Measurements from ENCODE around the gene RPL32.

Gene RPL32

GRCh38 chr3:12816521-12817342, 24.6 kb downstream of the RPL32 start:
- no peaks in the 10 kb centered on the region for H3K4me1 Mint-ChIP-seq
- no peaks in the 10 kb centered on the region for H3K9me3 Mint-ChIP-seq
- H3K27me3 Mint-ChIP-seq (ENCODE audit: low read depth), result no peaks in the 10 kb centered on the region
- no peak overlapping the region for H3K4me3 Mint-ChIP-seq
- H3K36me3 Mint-ChIP-seq (ENCODE audit: low read depth), result peaks cover 9% of the 10 kb centered on the region
- no peak overlapping the region for H3K27ac Mint-ChIP-seq
- TF ChIP-seq CTCF (IDR thresholded peaks at IDR 0.05; ENCODE audit: unreplicated experiment in 3 of 3), result no peak

- H3K4me3 Mint-ChIP-seq, result no peak overlapping the region
- peaks cover 9% of the 10 kb centered on the region for H3K36me3 Mint-ChIP-seq (ENCODE audit: low read depth)
- H3K27ac Mint-ChIP-seq, result no peak overlapping the region
- no peaks in the 10 kb centered on the region for H3K27me3 Mint-ChIP-seq (ENCODE audit: low read depth)
- H3K4me1 Mint-ChIP-seq, result peaks cover 1% of the 10 kb centered on the region
- TF ChIP-seq CTCF (IDR thresholded peaks at IDR 0.05; ENCODE audit: unreplicated experiment in 3 of 3), result no peak
- H3K9me3 Mint-ChIP-seq, result no peaks in the 10 kb centered on the region
Observed at GRCh38 chr3:12815719-12816118, 25.6 kb downstream of the RPL32 start.

GRCh38 chr3:12815078-12815477, 26.3 kb downstream of the RPL32 start:
- no peaks in the 10 kb centered on the region for H3K27me3 Mint-ChIP-seq (ENCODE audit: low read depth)

GRCh38 chr3:12813967-12814366, 27.4 kb downstream of the RPL32 start:
- Mint-ChIP-seq H3K4me3 (no peak overlapping the region), H3K4me1 (peaks cover 5% of the 10 kb centered on the region), H3K27me3 (ENCODE audit: low read depth) (no peaks in the 10 kb centered on the region), H3K27ac (no peak overlapping the region), H3K9me3 (no peaks in the 10 kb centered on the region), H3K36me3 (ENCODE audit: low read depth) (peaks cover 7% of the 10 kb centered on the region)
- no peak for TF ChIP-seq CTCF (IDR thresholded peaks at IDR 0.05; ENCODE audit: unreplicated experiment in 3 of 3)

More at GRCh38 chr3:12815078-12815477, 26.3 kb downstream of the RPL32 start:
- TF ChIP-seq CTCF (IDR thresholded peaks at IDR 0.05; ENCODE audit: unreplicated experiment in 3 of 3), result no peak
- Mint-ChIP-seq H3K4me1 (peaks cover 5% of the 10 kb centered on the region), H3K9me3 (no peaks in the 10 kb centered on the region), H3K4me3 (no peak overlapping the region), H3K27ac (no peak overlapping the region), H3K36me3 (ENCODE audit: low read depth) (peaks cover 9% of the 10 kb centered on the region)

- no peak overlapping the region for H3K27ac Mint-ChIP-seq
- no peak for TF ChIP-seq CTCF (IDR thresholded peaks at IDR 0.05; ENCODE audit: unreplicated experiment in 3 of 3)
- H3K27me3 Mint-ChIP-seq (ENCODE audit: low read depth), result no peaks in the 10 kb centered on the region
- peaks cover 5% of the 10 kb centered on the region for H3K36me3 Mint-ChIP-seq (ENCODE audit: low read depth)
- H3K4me1 Mint-ChIP-seq, result peaks cover 5% of the 10 kb centered on the region
- H3K9me3 Mint-ChIP-seq, result no peaks in the 10 kb centered on the region
- H3K4me3 Mint-ChIP-seq, result no peak overlapping the region
Observed at GRCh38 chr3:12812812-12813211, 28.6 kb downstream of the RPL32 start.

GRCh38 chr3:12810961-12811360, 30.4 kb downstream of the RPL32 start:
- Mint-ChIP-seq H3K4me3 (peak overlapping the region; percentile 74 to 83 (median 77)), H3K4me1 (peaks cover 5% of the 10 kb centered on the region), H3K27ac (peak overlapping the region; percentile 93 to 96 (median 96)), H3K36me3 (ENCODE audit: low read depth) (peaks cover 5% of the 10 kb centered on the region), H3K9me3 (no peaks in the 10 kb centered on the region), H3K27me3 (ENCODE audit: low read depth) (no peaks in the 10 kb centered on the region)
- no peak for TF ChIP-seq CTCF (IDR thresholded peaks at IDR 0.05; ENCODE audit: unreplicated experiment in 3 of 3)

Data from nephron (organoid).